ENCODE data around the gene AP1M1. TPM values are rescaled to one million over a fixed set of nuclear protein-coding genes. Genes with fewer than 3 reads are reported as not detected.

Gene AP1M1
- total RNA-seq, 1 experiment from 2014 or later, result 27.7 TPM

GRCh38 chr19:16234552-16235445 is 37.1 kb downstream of the AP1M1 start (continued):
- no peak for TF ChIP-seq ZNF416 (CRISPR knock-in tag; IDR thresholded peaks at IDR 0.05)
- TF ChIP-seq HMGA2 (CRISPR knock-in tag; IDR thresholded peaks at IDR 0.05), result no peak
- no peak for TF ChIP-seq NR1H2 (CRISPR knock-in tag; IDR thresholded peaks at IDR 0.05)
- TF ChIP-seq OVOL2 (CRISPR knock-in tag; IDR thresholded peaks at IDR 0.05; ENCODE audit: borderline replicate concordance), result no peak

GRCh38 chr19:16235811-16236652 is 38.3 kb downstream of the AP1M1 start:
- peaks cover 3% of the 10 kb centered on the region; the same call in 1 of the 2 replicates for H3K36me3 Mint-ChIP-seq
- H3K27me3 Mint-ChIP-seq (ENCODE audit: low read depth), result no peaks in the 10 kb centered on the region; the same call in 1 of the 2 replicates
- no peak overlapping the region for H3K4me3 Mint-ChIP-seq
- no peak overlapping the region for H3K27ac Mint-ChIP-seq
- no peaks in the 10 kb centered on the region for H3K4me1 Mint-ChIP-seq
- CTCF ChIA-PET, result interaction anchor here (0.9 kb wide), 1 partner anchor 181 kb away, joined by 3 read pairs; no protein-coding TSS in a partner anchor
- no peak for DNase-seq (ENCODE audit: low spot score)
- H3K9me3 Mint-ChIP-seq, result no peaks in the 10 kb centered on the region
- POLR2A ChIA-PET, result no interaction called here
- ATAC-seq, result no peak
- no peak for TF ChIP-seq SP1 (CRISPR knock-in tag; conservative IDR thresholded peaks at IDR 0.05)
- TF ChIP-seq GTF2I (CRISPR knock-in tag; conservative IDR thresholded peaks at IDR 0.05), result no peak
- no peak for TF ChIP-seq USF2 (CRISPR knock-in tag; IDR thresholded peaks at IDR 0.05)
- TF ChIP-seq MYBL2 (CRISPR knock-in tag; IDR thresholded peaks at IDR 0.05), result no peak
- no peak for TF ChIP-seq RELA (CRISPR knock-in tag; IDR thresholded peaks at IDR 0.05; ENCODE audit: borderline replicate concordance)
- no peak for TF ChIP-seq ZSCAN18 (CRISPR knock-in tag; IDR thresholded peaks at IDR 0.05)
- TF ChIP-seq SMAD4 (CRISPR knock-in tag; IDR thresholded peaks at IDR 0.05), result no peak
- TF ChIP-seq ARID4B (CRISPR knock-in tag; IDR thresholded peaks at IDR 0.05; ENCODE audit: borderline replicate concordance), result no peak
- no peak for TF ChIP-seq ZBTB21 (CRISPR knock-in tag; IDR thresholded peaks at IDR 0.05; ENCODE audit: borderline replicate concordance)
- no peak for TF ChIP-seq FOXP4 (CRISPR knock-in tag; IDR thresholded peaks at IDR 0.05)
- TF ChIP-seq ZBTB43 (CRISPR knock-in tag; IDR thresholded peaks at IDR 0.05), result no peak
- no peak for TF ChIP-seq ZNF671 (CRISPR knock-in tag; IDR thresholded peaks at IDR 0.05)
- no peak for TF ChIP-seq FOXK1 (CRISPR knock-in tag; IDR thresholded peaks at IDR 0.05)
- no peak for TF ChIP-seq ZNF138 (CRISPR knock-in tag; conservative IDR thresholded peaks at IDR 0.05)
- no peak for TF ChIP-seq JAZF1 (CRISPR knock-in tag; IDR thresholded peaks at IDR 0.05)
- TF ChIP-seq ZNF423 (CRISPR knock-in tag; IDR thresholded peaks at IDR 0.05), result no peak
- no peak for TF ChIP-seq GRHL2 (CRISPR knock-in tag; IDR thresholded peaks at IDR 0.05; ENCODE audit: insufficient replicate concordance, severe bottlenecking)
